OCI-LY1 (cell line): ENCODE data around the gene KCNRG.

Experiments used
- H2AFZ ChIP-seq: fragments of 200-600 bp; sonication (generic), shearing (Covaris generic); 2 replicates; pipeline ENCODE4 v1.6.0; 2014; ENCODE audit warnings: antibody characterized with exemption, mild to moderate bottlenecking, low read length
- H3F3A ChIP-seq: fragments of 200-600 bp; sonication (generic), shearing (Covaris generic); 2 replicates; pipeline ENCODE4 v1.6.0; 2014; ENCODE audit warnings: mild to moderate bottlenecking, antibody characterized with exemption, low read length, moderate library complexity; ENCODE audit not compliant: insufficient read depth
- H3K27ac ChIP-seq: fragments of 200-600 bp; sonication (generic); 2 replicates; pipeline ENCODE4 v1.5.1; 2014; ENCODE audit warnings: low read length, mixed run types, mild to moderate bottlenecking, low read depth; ENCODE audit not compliant: poor library complexity, severe bottlenecking
- H3K27me3 ChIP-seq: fragments of 200-600 bp; sonication (generic); 2 replicates; pipeline ENCODE4 v1.6.0; 2014; ENCODE audit warnings: antibody characterized with exemption, mild to moderate bottlenecking, low read length, moderate library complexity; ENCODE audit not compliant: insufficient read depth
- H3K36me3 ChIP-seq: fragments of 200-600 bp; sonication (generic); 2 replicates; pipeline ENCODE4 v1.6.1; 2014; ENCODE audit warnings: mild to moderate bottlenecking, antibody characterized with exemption, low read length, moderate library complexity, mixed read lengths; ENCODE audit not compliant: insufficient read depth
- H3K4me1 ChIP-seq: fragments of 200-600 bp; sonication (generic); 2 replicates; pipeline ENCODE4 v1.5.1; 2014; ENCODE audit warnings: mild to moderate bottlenecking, low read length, moderate library complexity; ENCODE audit not compliant: insufficient read depth, severe bottlenecking
- H3K4me2 ChIP-seq: fragments of 200-600 bp; sonication (generic), shearing (Covaris generic); 2 replicates; pipeline ENCODE4 v1.6.1; 2014; ENCODE audit warnings: low read length
- H3K4me3 ChIP-seq: fragments of 200-600 bp; sonication (generic); 2 replicates; pipeline ENCODE4 v1.5.1; 2014; ENCODE audit warnings: low read length, low read depth, mild to moderate bottlenecking, mixed read lengths; ENCODE audit not compliant: poor library complexity, severe bottlenecking
- H3K79me2 ChIP-seq: fragments of 200-600 bp; shearing (Covaris generic); 2 replicates; pipeline ENCODE4 v1.6.1; 2016; ENCODE audit warnings: mixed run types, low read length, mixed read lengths; ENCODE audit not compliant: insufficient read depth
- H3K9ac ChIP-seq: fragments of 200-600 bp; sonication (generic), shearing (Covaris generic); 2 replicates; pipeline ENCODE4 v1.6.1; 2014; ENCODE audit warnings: mild to moderate bottlenecking, low read length, mixed read lengths
- H3K9me2 ChIP-seq: fragments of 200-600 bp; sonication (generic), shearing (Covaris generic); 2 replicates; pipeline ENCODE4 v1.6.1; 2014; ENCODE audit warnings: low read depth, mild to moderate bottlenecking, low read length, mixed read lengths
- H3K9me3 ChIP-seq: fragments of 200-600 bp; shearing (Covaris generic); 2 replicates; pipeline ENCODE4 v1.6.1; 2014; ENCODE audit warnings: low read length, mixed read lengths
- H4K20me1 ChIP-seq: fragments of 200-600 bp; sonication (generic), shearing (Covaris generic); 2 replicates; pipeline ENCODE4 v1.6.0; 2016; ENCODE audit warnings: mild to moderate bottlenecking, low read length; ENCODE audit not compliant: insufficient read depth
- EZH2 ChIP-seq: fragments of 200-600 bp; sonication (generic), shearing (Covaris generic); IDR thresholded peaks from 2 replicates; pipeline ENCODE4 v1.8.0; 2017; ENCODE audit warnings: borderline replicate concordance, mixed run types, mild to moderate bottlenecking, antibody characterized with exemption, low read length, moderate library complexity, mixed read lengths
- TF ChIP-seq, protein P1 (sequence below): fragments of 200-600 bp; sonication (generic), shearing (Covaris generic); IDR thresholded peaks from 2 replicates; pipeline ENCODE4 v1.5.1; 2017; ENCODE audit warnings: mild to moderate bottlenecking, antibody characterized with exemption, low read length, moderate library complexity, mixed read lengths

Gene KCNRG

DNA sequence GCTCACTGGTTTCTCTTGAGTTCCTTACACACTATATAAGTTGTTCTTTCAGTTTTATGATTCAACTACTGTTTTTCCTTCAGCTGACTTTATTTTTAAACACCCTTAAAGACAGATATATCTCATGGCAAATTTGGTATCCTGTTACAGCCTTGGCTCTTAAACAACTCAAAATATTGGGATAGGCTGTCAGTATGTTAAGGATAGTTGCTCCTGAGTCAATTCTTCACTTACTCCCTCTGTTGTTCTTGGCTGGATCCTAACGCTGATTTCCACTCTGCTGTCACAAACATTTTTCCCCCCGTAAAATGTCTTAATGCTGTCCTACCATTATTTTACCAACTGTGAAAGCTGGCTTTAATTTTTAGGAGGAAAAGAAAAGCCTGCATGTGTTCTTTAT is 1.2 kb downstream of the KCNRG start:
- H3K9me3 ChIP-seq, result no peaks in the 10 kb centered on the region
- no peaks in the 10 kb centered on the region for H3K27me3 ChIP-seq
- peaks cover 91% of the 10 kb centered on the region for H3K36me3 ChIP-seq
- no peak overlapping the region for H3K9ac ChIP-seq
- H3K4me3 ChIP-seq, result no peak overlapping the region
- no peaks in the 10 kb centered on the region for H4K20me1 ChIP-seq
- H3F3A ChIP-seq, result no peaks in the 10 kb centered on the region; the same call in none of the 2 replicates
- no peaks in the 10 kb centered on the region for H3K4me1 ChIP-seq
- H3K4me2 ChIP-seq, result no peak overlapping the region
- H3K9me2 ChIP-seq, result no peaks in the 10 kb centered on the region
- no peak overlapping the region for H3K27ac ChIP-seq
- no peak overlapping the region for H2AFZ ChIP-seq
- TF ChIP-seq, protein P1, sequence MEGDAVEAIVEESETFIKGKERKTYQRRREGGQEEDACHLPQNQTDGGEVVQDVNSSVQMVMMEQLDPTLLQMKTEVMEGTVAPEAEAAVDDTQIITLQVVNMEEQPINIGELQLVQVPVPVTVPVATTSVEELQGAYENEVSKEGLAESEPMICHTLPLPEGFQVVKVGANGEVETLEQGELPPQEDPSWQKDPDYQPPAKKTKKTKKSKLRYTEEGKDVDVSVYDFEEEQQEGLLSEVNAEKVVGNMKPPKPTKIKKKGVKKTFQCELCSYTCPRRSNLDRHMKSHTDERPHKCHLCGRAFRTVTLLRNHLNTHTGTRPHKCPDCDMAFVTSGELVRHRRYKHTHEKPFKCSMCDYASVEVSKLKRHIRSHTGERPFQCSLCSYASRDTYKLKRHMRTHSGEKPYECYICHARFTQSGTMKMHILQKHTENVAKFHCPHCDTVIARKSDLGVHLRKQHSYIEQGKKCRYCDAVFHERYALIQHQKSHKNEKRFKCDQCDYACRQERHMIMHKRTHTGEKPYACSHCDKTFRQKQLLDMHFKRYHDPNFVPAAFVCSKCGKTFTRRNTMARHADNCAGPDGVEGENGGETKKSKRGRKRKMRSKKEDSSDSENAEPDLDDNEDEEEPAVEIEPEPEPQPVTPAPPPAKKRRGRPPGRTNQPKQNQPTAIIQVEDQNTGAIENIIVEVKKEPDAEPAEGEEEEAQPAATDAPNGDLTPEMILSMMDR, result no peak
- TF ChIP-seq EZH2, result no peak
- no peaks in the 10 kb centered on the region for H3K79me2 ChIP-seq

DNA sequence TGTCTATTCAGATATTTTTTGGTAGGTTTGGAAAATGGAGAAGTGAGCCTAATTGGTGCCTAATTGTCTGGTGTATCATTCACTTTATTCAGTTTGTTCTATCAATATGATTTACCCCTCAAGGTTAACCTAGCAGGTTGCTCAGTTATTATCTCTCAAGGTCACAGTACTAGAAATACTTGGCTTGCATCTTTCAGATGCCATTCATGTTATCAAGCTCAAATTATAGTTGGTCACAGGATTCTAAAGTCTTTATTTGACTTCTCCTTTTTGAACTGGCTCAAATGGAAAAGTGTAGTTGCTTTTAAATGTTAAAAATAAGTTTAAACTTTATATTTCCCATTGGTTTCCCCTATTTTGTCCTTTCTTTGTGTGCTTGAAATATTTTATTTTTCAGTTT is 2.6 kb downstream of the KCNRG start:
- H3K4me3 ChIP-seq, result no peak overlapping the region
- no peaks in the 10 kb centered on the region; the same call in 1 of the 2 replicates for H3F3A ChIP-seq
- no peak overlapping the region for H3K9ac ChIP-seq
- peaks cover 90% of the 10 kb centered on the region for H3K36me3 ChIP-seq
- no peaks in the 10 kb centered on the region for H3K27me3 ChIP-seq
- H4K20me1 ChIP-seq, result no peaks in the 10 kb centered on the region
- no peaks in the 10 kb centered on the region for H3K79me2 ChIP-seq
- no peaks in the 10 kb centered on the region for H3K9me3 ChIP-seq
- TF ChIP-seq, protein P1, result no peak
- no peak for TF ChIP-seq EZH2
- no peak overlapping the region for H3K27ac ChIP-seq
- H3K4me1 ChIP-seq, result no peaks in the 10 kb centered on the region
- H3K9me2 ChIP-seq, result no peaks in the 10 kb centered on the region
- no peak overlapping the region for H3K4me2 ChIP-seq
- no peak overlapping the region for H2AFZ ChIP-seq

DNA sequence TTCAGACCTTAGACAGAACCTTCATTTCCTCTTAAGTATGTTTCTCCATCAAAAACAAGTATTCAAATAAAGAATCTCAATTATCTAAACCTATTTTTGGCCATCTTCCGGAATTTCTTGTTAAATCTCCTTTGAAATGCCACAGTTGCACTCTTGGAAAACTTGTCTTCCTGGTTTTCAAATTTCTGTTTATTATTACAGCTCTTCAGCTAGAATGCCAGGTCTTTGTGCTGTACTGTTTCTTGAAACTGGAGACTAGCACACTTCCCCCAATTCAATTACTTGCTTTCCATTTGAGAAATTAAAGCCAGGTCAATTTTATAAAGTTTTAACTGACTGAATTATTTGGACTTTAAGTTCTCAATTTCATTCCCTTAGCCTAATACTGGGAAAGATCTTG is 10.2 kb downstream of the KCNRG start:
- no peak overlapping the region for H3K27ac ChIP-seq

More for the DNA sequence above, 10.2 kb downstream of the KCNRG start:
- Histone ChIP-seq H3K4me2 (no peak overlapping the region), H3K9me2 (no peaks in the 10 kb centered on the region), H2AFZ (no peak overlapping the region), H3K9me3 (no peaks in the 10 kb centered on the region), H3K9ac (no peak overlapping the region), H3K36me3 (peaks cover 76% of the 10 kb centered on the region), H3K79me2 (no peaks in the 10 kb centered on the region), H3K4me3 (no peak overlapping the region), H3K4me1 (no peaks in the 10 kb centered on the region), H3F3A (no peaks in the 10 kb centered on the region), H3K27me3 (no peaks in the 10 kb centered on the region), H4K20me1 (no peaks in the 10 kb centered on the region)
- TF ChIP-seq, protein P1, result no peak
- TF ChIP-seq EZH2, result no peak
